GM19351 (cell line): ENCODE measurements around the gene HSPA1A.

Experiments used
- ATAC-seq: cut with Tn5 transposase; IDR thresholded peaks from one replicate; pipeline ENCODE4 v1.9.1; 2021; ENCODE audit warnings: mild to moderate bottlenecking, moderate library complexity; ENCODE audit not compliant: unreplicated experiment

Gene HSPA1A

GRCh38 chr6:31815025-31815838, at the start of gene HSPA1A, which contains the start of gene HSPA1L:
Gene HSPA1A, plus strand, starts transcription at chr6:31815543. Its CDS starts 214 bp downstream, at chr6:31815757.
Gene HSPA1L, minus strand, starts transcription at chr6:31815283. Its CDS starts 3,311 bp downstream, at chr6:31811972.
- ATAC-seq = no peak

- no peak for ATAC-seq
Observed at GRCh38 chr6:31765559-31765909, 49.8 kb upstream of the HSPA1A start.

- ATAC-seq = no peak
Observed at GRCh38 chr6:31765910-31766794, 49.2 kb upstream of the HSPA1A start.

DNA sequence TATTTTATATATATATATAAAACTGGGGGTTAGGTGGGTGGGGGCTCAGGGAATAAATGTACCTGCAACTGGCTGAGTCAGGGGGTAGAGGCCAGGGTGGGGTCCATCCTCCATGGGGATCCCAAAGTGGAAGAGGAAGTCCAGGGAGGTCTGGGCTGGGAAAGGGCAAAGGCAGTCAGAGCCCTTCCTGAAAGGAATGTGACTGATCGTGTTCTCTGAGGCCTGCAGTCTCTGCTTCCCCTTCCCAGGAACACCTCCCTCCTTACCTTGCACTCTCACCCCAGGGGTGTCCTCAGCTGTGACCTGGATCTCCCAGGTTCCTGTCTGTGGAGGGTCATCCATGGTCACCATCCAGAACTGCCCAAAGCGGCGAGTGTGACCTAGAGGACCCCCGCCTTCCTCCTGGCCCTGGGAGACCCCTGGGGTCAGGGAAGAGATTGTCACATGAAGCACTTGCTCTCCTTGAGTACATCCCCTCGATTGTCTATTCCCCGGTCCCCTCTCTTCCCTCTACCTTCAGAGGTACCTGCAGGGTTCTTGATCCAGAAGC, 48.2 kb upstream of the HSPA1A start:
- no peak for ATAC-seq

GRCh38 chr6:31768363-31769257, 46.7 kb upstream of the HSPA1A start:
- ATAC-seq = no peak

GRCh38 chr6:31769684-31770371, 45.5 kb upstream of the HSPA1A start:
- ATAC-seq = no peak

GRCh38 chr6:31770860-31771259, 44.5 kb upstream of the HSPA1A start:
- no peak for ATAC-seq

DNA sequence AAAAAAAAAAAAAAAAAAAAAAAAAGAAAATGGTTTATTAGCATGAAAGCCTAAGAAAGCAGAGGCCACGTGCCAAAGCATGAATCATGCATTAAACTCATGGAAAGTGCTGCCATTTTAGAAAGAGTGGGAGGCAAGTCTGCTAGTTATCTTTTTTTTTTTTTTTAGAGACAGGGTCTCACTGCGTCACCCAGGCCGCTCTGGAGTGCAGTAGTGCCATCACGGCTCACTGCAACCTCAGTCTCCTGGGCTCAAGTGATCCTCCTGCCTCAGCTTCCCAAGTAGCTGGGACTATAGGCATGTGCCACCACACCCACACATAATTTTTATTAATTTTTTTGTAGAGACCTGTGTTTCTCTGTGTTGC, 43.4 kb upstream of the HSPA1A start:
- ATAC-seq = no peak

DNA sequence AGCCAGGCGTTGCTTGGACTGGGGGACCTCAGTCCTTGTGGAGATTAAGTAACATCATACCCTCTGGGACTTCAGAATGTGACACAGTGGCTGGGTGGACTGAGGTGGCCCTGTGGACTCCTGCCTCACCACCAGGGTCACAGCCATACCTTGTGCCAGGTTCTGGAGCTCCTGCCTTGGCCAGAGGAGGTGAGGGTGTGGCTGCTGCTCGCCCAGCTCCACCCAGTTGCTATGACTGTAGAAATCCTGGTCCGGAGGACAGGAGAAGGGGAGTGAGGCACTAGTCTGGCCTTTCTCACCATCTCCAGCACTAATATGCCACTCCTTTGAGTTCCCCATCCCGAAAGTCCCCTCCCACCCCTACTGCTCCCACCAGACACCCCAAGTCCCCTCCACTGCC, 40.2 kb upstream of the HSPA1A start:
- no peak for ATAC-seq

DNA sequence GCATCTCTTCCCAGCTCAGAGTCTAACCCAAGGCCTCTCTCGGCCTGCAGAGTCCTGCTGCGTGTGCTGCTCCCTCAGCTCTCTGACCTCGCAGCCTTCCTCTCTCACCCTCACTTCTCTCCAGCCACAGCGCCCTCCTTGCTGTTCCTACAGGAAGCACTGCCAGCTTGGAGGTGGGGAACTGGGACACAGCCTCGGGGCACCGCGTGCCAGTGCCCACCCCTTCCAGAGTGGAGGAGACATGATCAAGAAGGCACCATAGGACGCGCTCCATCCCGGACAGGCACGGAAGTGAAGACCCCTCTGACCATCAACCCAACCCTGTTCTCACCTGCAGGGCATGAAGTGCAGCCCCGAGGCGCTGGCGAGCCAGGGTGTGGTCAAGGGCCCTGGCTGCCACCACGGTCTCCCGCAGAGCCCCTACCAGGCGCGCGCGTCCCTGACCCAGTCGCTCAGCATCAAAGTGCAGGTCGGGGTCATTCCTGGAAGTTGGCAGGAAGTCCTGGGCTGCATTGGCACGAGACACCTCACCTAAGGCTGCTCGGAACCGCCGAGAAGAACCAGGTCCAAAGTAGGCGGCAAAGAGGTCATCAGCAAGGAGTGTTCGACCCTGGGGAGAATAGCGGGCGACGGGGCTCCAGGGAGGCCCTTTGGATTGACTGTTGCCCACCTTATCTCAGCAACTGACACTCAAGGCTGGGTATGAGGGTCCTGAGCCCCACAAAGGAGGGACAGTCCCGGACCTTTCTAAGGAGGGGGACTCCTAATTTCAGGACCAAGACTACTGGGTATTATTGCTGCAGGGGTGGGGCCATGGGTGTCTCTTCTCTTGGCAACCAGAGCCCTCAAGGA, 39.5 kb upstream of the HSPA1A start:
- no peak for ATAC-seq

DNA sequence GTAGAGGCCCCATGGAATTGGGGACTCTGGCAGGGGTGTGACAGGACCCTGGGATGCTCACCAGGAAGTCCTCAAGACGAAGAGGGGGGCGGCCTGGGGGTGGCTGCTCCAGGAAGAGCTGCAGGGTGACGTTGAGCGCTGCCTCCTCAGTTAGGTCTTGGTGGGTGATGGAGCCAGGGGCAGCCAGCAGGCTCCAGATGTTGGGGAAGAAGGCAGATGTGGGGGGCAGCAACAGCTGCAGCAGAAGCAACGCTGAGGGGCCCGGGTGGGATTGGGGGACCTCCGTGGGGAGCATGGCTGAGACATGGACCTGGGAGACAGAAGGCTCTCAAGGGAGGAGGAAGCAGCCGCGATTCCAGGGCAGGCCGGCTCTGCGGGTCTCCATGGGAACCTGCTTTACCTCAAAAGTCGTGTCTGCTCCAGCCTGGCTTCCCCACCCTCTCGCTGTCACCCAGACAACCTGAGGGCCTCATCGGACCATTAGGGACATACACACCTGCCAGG, 38.8 kb upstream of the HSPA1A start:
- no peak for ATAC-seq

GRCh38 chr6:31776989-31777666, 38.2 kb upstream of the HSPA1A start, which contains the start of gene VWA7:
Gene VWA7, minus strand, starts transcription at chr6:31777328. Its CDS starts 549 bp downstream, at chr6:31776779.
- peak; percentile 89 for ATAC-seq

DNA sequence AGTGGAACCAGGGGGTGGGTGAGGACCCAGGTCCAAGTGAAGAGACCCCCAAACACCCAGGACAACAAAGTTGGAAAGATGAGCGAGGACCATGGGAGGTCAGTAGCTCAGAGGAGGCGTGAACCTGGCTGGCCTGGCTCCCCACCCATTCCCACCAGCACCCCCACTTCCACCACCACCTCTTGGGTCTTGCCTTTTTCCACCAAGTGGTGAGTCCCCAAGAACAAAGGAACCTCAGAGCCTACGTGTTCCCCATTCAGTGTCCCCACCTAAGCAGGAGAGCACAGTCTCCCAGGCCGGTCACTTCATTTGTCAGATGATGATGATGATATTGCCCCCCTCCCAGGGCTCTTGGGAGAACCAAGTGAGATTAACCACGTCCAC, 37.7 kb upstream of the HSPA1A start:
- ATAC-seq = no peak

DNA sequence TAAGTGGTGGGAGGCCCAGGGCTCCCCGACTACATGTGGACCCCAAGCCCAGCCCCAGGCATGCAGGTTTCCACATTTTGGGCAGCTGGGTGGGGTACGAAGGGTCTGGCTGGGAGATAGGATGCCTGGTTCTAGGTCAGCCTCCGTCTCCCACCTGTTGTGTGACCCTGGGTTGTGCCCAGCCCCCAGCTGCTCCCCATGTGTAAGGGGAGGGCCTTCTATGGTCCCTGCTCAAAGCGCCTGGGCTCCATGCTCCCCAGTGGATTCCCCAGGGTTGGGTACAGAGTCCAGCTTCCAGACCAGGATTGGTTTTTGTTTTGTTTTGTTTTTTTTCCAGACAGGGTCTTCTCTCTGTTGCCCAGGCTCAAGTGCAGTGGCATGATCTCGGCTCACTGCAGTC, 37.1 kb upstream of the HSPA1A start:
- ATAC-seq = no peak

DNA sequence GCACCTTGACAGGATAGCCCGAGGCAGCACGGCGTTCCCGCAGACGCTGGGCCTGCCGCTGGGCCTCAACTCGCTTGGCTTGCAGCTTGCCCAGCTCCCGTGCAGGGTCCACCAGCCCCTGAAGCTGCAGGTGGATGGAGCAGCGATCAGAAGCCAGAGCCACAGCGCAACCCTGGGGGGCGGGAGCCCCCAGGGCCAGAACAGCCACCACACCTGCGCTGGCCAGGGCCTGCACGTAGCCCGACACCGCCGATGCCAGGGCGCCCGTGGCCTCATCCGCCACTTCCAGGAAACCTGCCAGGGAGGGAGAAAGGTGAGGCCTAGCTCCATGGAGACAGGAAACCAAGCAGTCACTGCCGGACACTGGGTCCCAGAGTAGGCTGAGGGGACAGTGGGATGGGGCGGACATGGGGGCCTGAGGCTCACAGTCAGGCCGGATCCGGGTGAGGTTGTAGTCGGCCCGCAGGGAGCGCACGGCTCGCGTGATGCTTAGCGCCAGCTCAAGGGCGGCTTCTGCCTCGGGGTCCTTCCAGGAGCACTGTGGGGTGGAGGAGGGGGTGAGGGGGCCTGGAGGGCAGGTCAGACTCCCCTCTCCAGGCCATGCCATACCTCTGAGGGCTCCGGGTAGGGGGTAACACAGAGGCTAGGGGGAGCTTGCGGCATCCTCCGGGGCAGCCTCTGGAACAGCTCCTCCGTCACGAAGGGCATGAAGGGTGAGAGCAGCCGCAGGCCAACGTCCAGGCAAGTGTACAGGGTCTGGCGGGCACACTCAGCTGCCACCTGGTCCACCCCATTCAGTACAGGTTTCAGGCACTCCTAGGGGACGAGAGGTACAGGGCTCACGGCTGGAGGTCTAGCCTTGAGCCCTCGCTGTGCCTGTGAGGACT, 36.1 kb upstream of the HSPA1A start:
- no peak for ATAC-seq

GRCh38 chr6:31779908-31780307, 35.4 kb upstream of the HSPA1A start:
- ATAC-seq = no peak

GRCh38 chr6:31780507-31781243, 34.7 kb upstream of the HSPA1A start:
- no peak for ATAC-seq
